ENCODE results near the gene ZNF771.

- TF ChIP-seq POLR2A (IDR thresholded peaks at IDR 0.05; ENCODE audit: low read length) (no peak), GATA1 (IDR thresholded peaks at IDR 0.05; ENCODE audit: low read depth, low read length) (no peak)
Observed at GRCh38 chr16:30381291-30382041, 25.9 kb upstream of the ZNF771 start.
